K562 (cell line): ENCODE measurements around the gene CALML4. TPM values are rescaled to one million over a fixed set of nuclear protein-coding genes. Genes with fewer than 3 reads are reported as not detected.

Source experiments
- CXXC5 ChIP-seq: fragments of 250-450 bp; sonication (Bioruptor Pico); IDR thresholded peaks from 2 replicates; pipeline ENCODE4 v1.8.0; 2022; ENCODE audit warnings: inconsistent platforms, mild to moderate bottlenecking, moderate library complexity
- GTF2E2 ChIP-seq: fragments of 200-800 bp; sonication (Bioruptor generic); IDR thresholded peaks from 2 replicates; pipeline ENCODE4 v1.6.1; 2016; ENCODE audit warnings: missing genetic modification characterization, missing compliant biosample characterization
- ILF3 ChIP-seq: fragments of 450-650 bp; IDR thresholded peaks from 2 replicates; pipeline ENCODE4 v1.6.1; 2018; ENCODE audit warnings: antibody characterized with exemption, mild to moderate bottlenecking, moderate library complexity, borderline replicate concordance
- JUN ChIP-seq, 2 experiments: sonication (generic) in 1 of 2; formaldehyde crosslinking in 1 of 2; IDR thresholded peaks; 2 replicates each; pipeline versions ENCODE4 v1.6.1 to v1.8.0; 2012 to 2022; ENCODE audit warnings: borderline replicate concordance in 2 of 2, mild to moderate bottlenecking in 2 of 2, improper control_type of control experiment in 1 of 2, low read depth in 1 of 2, low read length in 1 of 2, missing genetic modification reagents in 1 of 2
- KDM2B ChIP-seq: fragments of 250-450 bp; sonication (Bioruptor Pico); IDR thresholded peaks from 2 replicates; pipeline ENCODE4 v1.8.0; 2021; ENCODE audit warnings: mild to moderate bottlenecking, moderate library complexity
- NR4A1 ChIP-seq, 2 experiments: fragments of 250-450 bp in 1 of 2; fragments of 450-650 bp in 1 of 2; sonication (Bioruptor Pico) in 1 of 2; IDR thresholded peaks; 2 replicates each; pipeline versions ENCODE4 v1.4.0 to v1.6.1; 2016 to 2020; ENCODE audit warnings: mild to moderate bottlenecking in 2 of 2, missing compliant biosample characterization in 1 of 2, missing genetic modification characterization in 1 of 2, moderate library complexity in 1 of 2
- PRMT5 ChIP-seq: sonication (generic); formaldehyde crosslinking; IDR thresholded peaks from 2 replicates; pipeline ENCODE4 v1.5.0; 2020; ENCODE audit warnings: missing genetic modification reagents
- SETDB1 ChIP-seq: IDR thresholded peaks from one replicate; pipeline ENCODE4 v1.6.1; 2012; ENCODE audit warnings: low read length, control low read depth, inconsistent platforms
- SIN3B ChIP-seq: fragments of 450-650 bp; IDR thresholded peaks from 2 replicates; pipeline ENCODE4 v1.6.1; 2017; ENCODE audit warnings: low read depth, mild to moderate bottlenecking, moderate library complexity
- TBL1XR1 ChIP-seq, 2 experiments: IDR thresholded peaks; 2 replicates each; pipeline ENCODE4 v1.6.1; 2012; ENCODE audit warnings: improper control_type of control experiment in 2 of 2, low read length in 2 of 2, mild to moderate bottlenecking in 1 of 2
- ZNF124 ChIP-seq: sonication (generic); formaldehyde crosslinking; IDR thresholded peaks from 2 replicates; pipeline ENCODE4 v1.8.1; 2022; ENCODE audit warnings: missing genetic modification reagents
- ZNF140 ChIP-seq: fragments of 250-450 bp; sonication (Bioruptor Pico); IDR thresholded peaks from 2 replicates; pipeline ENCODE4 v1.8.0; 2021; ENCODE audit warnings: moderate library complexity, mild to moderate bottlenecking, inconsistent platforms
- ZNF165 ChIP-seq: fragments of 250-450 bp; sonication (Bioruptor Pico); IDR thresholded peaks from 2 replicates; pipeline ENCODE4 v1.4.0; 2020; ENCODE audit warnings: borderline replicate concordance
- ZNF217 ChIP-seq: sonication (generic); formaldehyde crosslinking; IDR thresholded peaks from 2 replicates; pipeline ENCODE4 v1.8.0; 2022; ENCODE audit warnings: mild to moderate bottlenecking, missing genetic modification reagents
- polyA plus RNA-seq, 8 experiments: library from polyadenylated mRNA; depleted of rRNA in 4 of 8; stranded (reverse) in 5 of 8; unstranded in 3 of 8; fragments of >200 nt; fragmentation: Nextera tagmentation in 2 of 8; fragmentation: Illumina TruSeq in 1 of 8; extraction: Ambion mirVana in 2 of 8; extraction: Trizol in 1 of 8; gene quantifications; 2 replicates each; pipeline versions ENCODE4 v1.2.1 to v1.2.3, GENCODE V29; 2011 to 2014; ENCODE audit warnings: inconsistent platforms in 1 of 8, missing spikeins in 1 of 8
- total RNA-seq, 7 experiments: library from RNA; depleted of rRNA in 6 of 7; stranded (reverse); fragments of >200 nt in 6 of 7; fragmentation: Illumina TruSeq in 2 of 7; extraction: Trizol in 2 of 7; gene quantifications; 2 replicates each; pipeline versions ENCODE4 v1.2.1 to v1.2.3, GENCODE V29; 2011 to 2021; ENCODE audit warnings: low replicate concordance in 1 of 7
- TF ChIP-seq, protein P1 (sequence below): fragments of 450-650 bp; conservative IDR thresholded peaks from 2 replicates; pipeline ENCODE4 v1.6.1; 2016; ENCODE audit warnings: missing genetic modification characterization, low read depth, mild to moderate bottlenecking, control low read depth, missing compliant biosample characterization
- TF ChIP-seq, protein P2 (sequence below): fragments of 450-650 bp; IDR thresholded peaks from 2 replicates; pipeline ENCODE4 v1.6.1; 2017; ENCODE audit warnings: antibody characterized with exemption, mild to moderate bottlenecking
- TF ChIP-seq, protein P3 (sequence below): fragments of 450-650 bp; IDR thresholded peaks from 2 replicates; pipeline ENCODE4 v1.6.1; 2016; ENCODE audit warnings: missing biosample characterization, missing genetic modification characterization

Gene CALML4
- total and polyA plus RNA-seq, 9 of the 15 experiments (the other 6 are each of a cell fraction or from before 2014, with no cell fraction given), result 2.8 to 30.6 (median 15.5) TPM

DNA sequence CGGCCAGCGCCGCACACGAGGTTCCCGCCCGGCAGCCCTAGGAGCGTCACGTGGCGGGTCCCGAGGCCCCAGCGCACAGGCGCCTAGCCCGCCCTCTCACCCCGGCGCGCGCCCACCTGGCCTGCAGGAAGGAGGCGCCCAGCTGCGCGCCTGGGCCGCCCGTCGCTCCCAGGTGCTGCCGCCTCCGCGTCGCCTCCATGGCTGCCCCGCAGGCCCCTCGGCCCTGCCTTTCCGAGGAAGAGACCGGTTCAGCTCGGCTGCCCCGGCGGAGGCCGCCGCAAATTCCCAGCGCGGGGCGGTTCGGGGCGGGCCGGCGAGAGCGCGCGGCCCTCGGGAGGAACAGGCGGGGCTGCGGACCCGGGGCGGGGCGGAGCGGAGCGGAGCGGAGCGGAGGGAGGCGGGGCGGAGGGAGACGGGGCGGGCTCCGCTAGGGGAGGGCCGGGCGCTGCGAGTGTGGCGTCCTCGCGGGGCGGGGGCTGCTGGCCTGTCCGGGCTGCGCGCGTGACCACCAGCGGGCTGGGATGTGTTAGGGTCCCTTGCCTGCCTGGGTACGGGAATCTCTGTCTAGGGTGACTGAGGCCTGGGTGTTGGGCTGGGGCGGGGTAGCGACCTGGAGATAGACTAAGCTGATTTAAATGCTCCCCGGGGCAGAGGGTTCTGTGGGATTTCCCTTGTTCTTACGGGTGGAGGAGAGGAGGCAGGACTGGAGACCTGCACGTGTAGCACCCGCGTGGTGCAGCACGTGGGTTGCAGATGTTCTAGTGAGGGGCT is 24.4 kb upstream of the CALML4 start, which contains the start of gene CLN6 (continued):
- TF ChIP-seq, protein P1, sequence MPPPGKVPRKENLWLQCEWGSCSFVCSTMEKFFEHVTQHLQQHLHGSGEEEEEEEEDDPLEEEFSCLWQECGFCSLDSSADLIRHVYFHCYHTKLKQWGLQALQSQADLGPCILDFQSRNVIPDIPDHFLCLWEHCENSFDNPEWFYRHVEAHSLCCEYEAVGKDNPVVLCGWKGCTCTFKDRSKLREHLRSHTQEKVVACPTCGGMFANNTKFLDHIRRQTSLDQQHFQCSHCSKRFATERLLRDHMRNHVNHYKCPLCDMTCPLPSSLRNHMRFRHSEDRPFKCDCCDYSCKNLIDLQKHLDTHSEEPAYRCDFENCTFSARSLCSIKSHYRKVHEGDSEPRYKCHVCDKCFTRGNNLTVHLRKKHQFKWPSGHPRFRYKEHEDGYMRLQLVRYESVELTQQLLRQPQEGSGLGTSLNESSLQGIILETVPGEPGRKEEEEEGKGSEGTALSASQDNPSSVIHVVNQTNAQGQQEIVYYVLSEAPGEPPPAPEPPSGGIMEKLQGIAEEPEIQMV (tag), result no peak
- TF ChIP-seq ZNF140 (CRISPR knock-in tag) (no peak), PRMT5 (CRISPR knock-in tag) (no peak), SIN3B (peak; percentile 71; the same call in 1 of the 2 replicates), CXXC5 (CRISPR knock-in tag) (peak; percentile 83), NR4A1 (CRISPR knock-in tag; IDR thresholded peaks at IDR 0.05) (peak; percentile 36; the same call in 1 of the 2 replicates), NR4A1 (tag; IDR thresholded peaks at IDR 0.05) (0 out of 2 replicates have a peak, but pooled peaks have one; percentile 40), ZNF217 (CRISPR knock-in tag) (no peak), JUN (IDR thresholded peaks at IDR 0.05; ENCODE audit: borderline replicate concordance, low read depth, low read length) (peak; percentile 43; the same call in 1 of the 2 replicates), JUN (CRISPR knock-in tag; IDR thresholded peaks at IDR 0.05; ENCODE audit: borderline replicate concordance) (no peak; the same call in 1 of the 2 replicates), GTF2E2 (tag) (peak; percentile 45; the same call in 1 of the 2 replicates), SETDB1 (peak; percentile 34), ZNF165 (no peak), ILF3 (no peak), KDM2B (CRISPR knock-in tag) (no peak), ZNF124 (CRISPR knock-in tag) (no peak), TBL1XR1 (IDR thresholded peaks at IDR 0.05; ENCODE audit: low read length in 2 of 2) (no peak)
- TF ChIP-seq, protein P2, sequence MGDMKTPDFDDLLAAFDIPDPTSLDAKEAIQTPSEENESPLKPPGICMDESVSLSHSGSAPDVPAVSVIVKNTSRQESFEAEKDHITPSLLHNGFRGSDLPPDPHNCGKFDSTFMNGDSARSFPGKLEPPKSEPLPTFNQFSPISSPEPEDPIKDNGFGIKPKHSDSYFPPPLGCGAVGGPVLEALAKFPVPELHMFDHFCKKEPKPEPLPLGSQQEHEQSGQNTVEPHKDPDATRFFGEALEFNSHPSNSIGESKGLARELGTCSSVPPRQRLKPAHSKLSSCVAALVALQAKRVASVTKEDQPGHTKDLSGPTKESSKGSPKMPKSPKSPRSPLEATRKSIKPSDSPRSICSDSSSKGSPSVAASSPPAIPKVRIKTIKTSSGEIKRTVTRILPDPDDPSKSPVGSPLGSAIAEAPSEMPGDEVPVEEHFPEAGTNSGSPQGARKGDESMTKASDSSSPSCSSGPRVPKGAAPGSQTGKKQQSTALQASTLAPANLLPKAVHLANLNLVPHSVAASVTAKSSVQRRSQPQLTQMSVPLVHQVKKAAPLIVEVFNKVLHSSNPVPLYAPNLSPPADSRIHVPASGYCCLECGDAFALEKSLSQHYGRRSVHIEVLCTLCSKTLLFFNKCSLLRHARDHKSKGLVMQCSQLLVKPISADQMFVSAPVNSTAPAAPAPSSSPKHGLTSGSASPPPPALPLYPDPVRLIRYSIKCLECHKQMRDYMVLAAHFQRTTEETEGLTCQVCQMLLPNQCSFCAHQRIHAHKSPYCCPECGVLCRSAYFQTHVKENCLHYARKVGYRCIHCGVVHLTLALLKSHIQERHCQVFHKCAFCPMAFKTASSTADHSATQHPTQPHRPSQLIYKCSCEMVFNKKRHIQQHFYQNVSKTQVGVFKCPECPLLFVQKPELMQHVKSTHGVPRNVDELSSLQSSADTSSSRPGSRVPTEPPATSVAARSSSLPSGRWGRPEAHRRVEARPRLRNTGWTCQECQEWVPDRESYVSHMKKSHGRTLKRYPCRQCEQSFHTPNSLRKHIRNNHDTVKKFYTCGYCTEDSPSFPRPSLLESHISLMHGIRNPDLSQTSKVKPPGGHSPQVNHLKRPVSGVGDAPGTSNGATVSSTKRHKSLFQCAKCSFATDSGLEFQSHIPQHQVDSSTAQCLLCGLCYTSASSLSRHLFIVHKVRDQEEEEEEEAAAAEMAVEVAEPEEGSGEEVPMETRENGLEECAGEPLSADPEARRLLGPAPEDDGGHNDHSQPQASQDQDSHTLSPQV, result peak; percentile 78
- TF ChIP-seq, protein P3, sequence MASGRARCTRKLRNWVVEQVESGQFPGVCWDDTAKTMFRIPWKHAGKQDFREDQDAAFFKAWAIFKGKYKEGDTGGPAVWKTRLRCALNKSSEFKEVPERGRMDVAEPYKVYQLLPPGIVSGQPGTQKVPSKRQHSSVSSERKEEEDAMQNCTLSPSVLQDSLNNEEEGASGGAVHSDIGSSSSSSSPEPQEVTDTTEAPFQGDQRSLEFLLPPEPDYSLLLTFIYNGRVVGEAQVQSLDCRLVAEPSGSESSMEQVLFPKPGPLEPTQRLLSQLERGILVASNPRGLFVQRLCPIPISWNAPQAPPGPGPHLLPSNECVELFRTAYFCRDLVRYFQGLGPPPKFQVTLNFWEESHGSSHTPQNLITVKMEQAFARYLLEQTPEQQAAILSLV (tag), result no peak
